GM23338 (cell line): ENCODE results near the gene CEACAM16. TPM values are rescaled to one million over a fixed set of nuclear protein-coding genes. Genes with fewer than 3 reads are reported as not detected.

Source experiments
- ATAC-seq: fragments of 200-7000 bp; cut with Tn5 transposase; 3 replicates; pipeline ENCODE4 v1.9.1; 2020
- DNase-seq: peaks from one replicate; pipeline ENCODE4 v3.0.0-alpha.2; 2015; ENCODE audit warnings: low spot score
- H2AFZ ChIP-seq: fragments of 200-600 bp; sonication (generic); 2 replicates; pipeline ENCODE4 v1.8.0; 2016; ENCODE audit warnings: antibody characterized with exemption, mild to moderate bottlenecking, moderate library complexity
- H3F3A ChIP-seq: fragments of 200-600 bp; sonication (generic); replicated peaks from 2 replicates; pipeline ENCODE4 v1.8.0; 2017; ENCODE audit warnings: antibody characterized with exemption, mixed run types, low read depth
- H3K27ac ChIP-seq: fragments of 200-600 bp; sonication (generic); 2 replicates; pipeline ENCODE4 v1.6.1; 2016; ENCODE audit warnings: low read depth
- H3K27me3 ChIP-seq: fragments of 200-600 bp; sonication (generic); 2 replicates; pipeline ENCODE4 v1.8.0; 2016; ENCODE audit warnings: mild to moderate bottlenecking, mixed run types, moderate library complexity; ENCODE audit not compliant: insufficient read depth
- H3K36me3 ChIP-seq: fragments of 200-600 bp; sonication (generic); 2 replicates; pipeline ENCODE4 v1.8.0; 2016; ENCODE audit warnings: mild to moderate bottlenecking; ENCODE audit not compliant: insufficient read depth
- H3K4me1 ChIP-seq: fragments of 200-600 bp; sonication (generic); 2 replicates; pipeline ENCODE4 v1.8.0; 2016; ENCODE audit warnings: mild to moderate bottlenecking, moderate library complexity; ENCODE audit not compliant: insufficient read depth
- H3K4me2 ChIP-seq: fragments of 200-600 bp; sonication (generic); 2 replicates; pipeline ENCODE4 v1.7.1; 2017; ENCODE audit warnings: mixed run types
- H3K4me3 ChIP-seq: fragments of 200-600 bp; sonication (generic); 2 replicates; pipeline ENCODE4 v1.6.1; 2016; ENCODE audit warnings: mixed run types
- H3K79me2 ChIP-seq: fragments of 200-600 bp; sonication (generic); replicated peaks from 2 replicates; pipeline ENCODE4 v1.8.0; 2017; ENCODE audit warnings: mild to moderate bottlenecking; ENCODE audit not compliant: insufficient read depth
- H3K9me2 ChIP-seq: fragments of 200-600 bp; sonication (generic); 2 replicates; pipeline ENCODE4 v1.8.0; 2017; ENCODE audit not compliant: insufficient read depth
- H4K20me1 ChIP-seq: fragments of 200-600 bp; sonication (generic); replicated peaks from 2 replicates; pipeline ENCODE4 v1.8.0; 2017; ENCODE audit warnings: mild to moderate bottlenecking; ENCODE audit not compliant: insufficient read depth
- H3K27ac Mint-ChIP-seq: 2 replicates; pipeline ENCODE4 v1.8.0; 2020; ENCODE audit warnings: inconsistent platforms, mild to moderate bottlenecking, moderate library complexity, mixed read lengths
- H3K27me3 Mint-ChIP-seq: 3 replicates; pipeline ENCODE4 v1.8.0; 2022; ENCODE audit warnings: low read depth, mild to moderate bottlenecking, moderate library complexity, mixed read lengths, inconsistent platforms; ENCODE audit not compliant: insufficient read depth, poor library complexity
- H3K36me3 Mint-ChIP-seq: 3 replicates; pipeline ENCODE4 v1.8.0; 2021; ENCODE audit warnings: low read depth, mild to moderate bottlenecking, inconsistent platforms, moderate library complexity, mixed read lengths
- H3K4me1 Mint-ChIP-seq: 3 replicates; pipeline ENCODE4 v1.8.0; 2020; ENCODE audit warnings: mild to moderate bottlenecking, inconsistent platforms, mixed read lengths
- H3K4me3 Mint-ChIP-seq: 3 replicates; pipeline ENCODE4 v1.8.0; 2021; ENCODE audit warnings: moderate library complexity, mild to moderate bottlenecking, inconsistent platforms, mixed read lengths
- H3K9me3 Mint-ChIP-seq: 3 replicates; pipeline ENCODE4 v1.8.0; 2020; ENCODE audit warnings: moderate library complexity, mild to moderate bottlenecking, inconsistent platforms, mixed read lengths
- CREB1 ChIP-seq: fragments of 250-450 bp; sonication (Bioruptor Pico); IDR thresholded peaks from 2 replicates; pipeline ENCODE4 v1.5.0; 2020; ENCODE audit warnings: low read depth, mild to moderate bottlenecking, moderate library complexity
- EZH2 ChIP-seq: fragments of 200-600 bp; sonication (generic); IDR thresholded peaks from one replicate; pipeline ENCODE4 v1.8.0; 2017; ENCODE audit warnings: antibody characterized with exemption, mild to moderate bottlenecking, low read depth; ENCODE audit not compliant: unreplicated experiment
- JUNB ChIP-seq: IDR thresholded peaks from one replicate; pipeline ENCODE4 v1.6.1; 2016; ENCODE audit warnings: antibody characterized with exemption; ENCODE audit not compliant: unreplicated experiment
- NANOG ChIP-seq: IDR thresholded peaks from 2 replicates; pipeline ENCODE4 v1.6.1; 2016; ENCODE audit warnings: antibody characterized with exemption, borderline replicate concordance
- POLR2AphosphoS5 ChIP-seq: IDR thresholded peaks from 2 replicates; pipeline ENCODE4 v1.6.1; 2016; ENCODE audit warnings: antibody characterized with exemption, low read depth
- STAT1 ChIP-seq: IDR thresholded peaks from one replicate; pipeline ENCODE4 v1.6.1; 2016; ENCODE audit warnings: antibody characterized with exemption; ENCODE audit not compliant: unreplicated experiment
- ZNF114 ChIP-seq: fragments of 250-450 bp; sonication (Bioruptor Pico); IDR thresholded peaks from 2 replicates; pipeline ENCODE4 v1.5.0; 2020; ENCODE audit warnings: mild to moderate bottlenecking, moderate library complexity
- ZNF331 ChIP-seq: fragments of 250-450 bp; sonication (Bioruptor Pico); IDR thresholded peaks from 2 replicates; pipeline ENCODE4 v1.5.0; 2020; ENCODE audit warnings: low read depth, mild to moderate bottlenecking, moderate library complexity
- polyA plus RNA-seq: library from polyadenylated mRNA; unstranded; fragments of >200 nt; fragmentation: Nextera tagmentation; extraction: Ambion mirVana; gene quantifications from 2 replicates; pipeline ENCODE4 v1.2.1, GENCODE V29; 2016
- total RNA-seq: library from RNA; depleted of rRNA; stranded (reverse); fragments of >200 nt; shearing (Covaris generic); gene quantifications from 2 replicates; pipeline ENCODE4 v1.2.3, GENCODE V29; 2014
- TF ChIP-seq, protein P1 (sequence below): IDR thresholded peaks from one replicate; pipeline ENCODE4 v1.6.1; 2018; ENCODE audit warnings: antibody characterized with exemption; ENCODE audit not compliant: unreplicated experiment
- TF ChIP-seq, protein P2 (sequence below): IDR thresholded peaks from 2 replicates; pipeline ENCODE4 v1.6.1; 2016; ENCODE audit warnings: antibody characterized with exemption
- TF ChIP-seq, protein P3 (sequence below): fragments of 250-450 bp; sonication (Bioruptor Pico); IDR thresholded peaks from 2 replicates; pipeline ENCODE4 v1.5.0; 2020; ENCODE audit warnings: mild to moderate bottlenecking, moderate library complexity
- TF ChIP-seq, protein P4 (sequence below), 2 experiments: fragments of 200-600 bp in 1 of 2; sonication (generic) in 1 of 2; conservative IDR thresholded peaks; 2 replicates each; pipeline versions ENCODE4 v1.5.1 to v1.6.1; 2016 to 2017; ENCODE audit warnings: antibody characterized with exemption in 2 of 2, low read depth in 2 of 2, mild to moderate bottlenecking in 2 of 2, moderate library complexity in 1 of 2

Gene CEACAM16
- total and polyA plus RNA-seq, 2 experiments from 2014 or later = not detected

DNA sequence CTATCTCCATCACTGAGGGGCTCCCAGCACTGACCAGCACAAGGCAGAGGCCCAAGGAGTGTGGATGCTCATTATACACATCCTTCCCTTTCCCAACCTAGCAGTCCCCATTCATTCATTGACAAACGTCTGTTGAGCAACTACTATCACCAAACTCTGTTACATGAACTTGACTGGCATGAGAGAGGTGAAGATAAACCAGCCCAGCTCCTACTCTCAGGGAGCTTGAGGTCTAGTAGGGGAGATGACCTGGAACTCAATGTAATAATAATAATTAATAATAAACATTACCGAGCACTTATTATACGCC, 8.9 kb upstream of the CEACAM16 start (continued):
- TF ChIP-seq, protein P1, sequence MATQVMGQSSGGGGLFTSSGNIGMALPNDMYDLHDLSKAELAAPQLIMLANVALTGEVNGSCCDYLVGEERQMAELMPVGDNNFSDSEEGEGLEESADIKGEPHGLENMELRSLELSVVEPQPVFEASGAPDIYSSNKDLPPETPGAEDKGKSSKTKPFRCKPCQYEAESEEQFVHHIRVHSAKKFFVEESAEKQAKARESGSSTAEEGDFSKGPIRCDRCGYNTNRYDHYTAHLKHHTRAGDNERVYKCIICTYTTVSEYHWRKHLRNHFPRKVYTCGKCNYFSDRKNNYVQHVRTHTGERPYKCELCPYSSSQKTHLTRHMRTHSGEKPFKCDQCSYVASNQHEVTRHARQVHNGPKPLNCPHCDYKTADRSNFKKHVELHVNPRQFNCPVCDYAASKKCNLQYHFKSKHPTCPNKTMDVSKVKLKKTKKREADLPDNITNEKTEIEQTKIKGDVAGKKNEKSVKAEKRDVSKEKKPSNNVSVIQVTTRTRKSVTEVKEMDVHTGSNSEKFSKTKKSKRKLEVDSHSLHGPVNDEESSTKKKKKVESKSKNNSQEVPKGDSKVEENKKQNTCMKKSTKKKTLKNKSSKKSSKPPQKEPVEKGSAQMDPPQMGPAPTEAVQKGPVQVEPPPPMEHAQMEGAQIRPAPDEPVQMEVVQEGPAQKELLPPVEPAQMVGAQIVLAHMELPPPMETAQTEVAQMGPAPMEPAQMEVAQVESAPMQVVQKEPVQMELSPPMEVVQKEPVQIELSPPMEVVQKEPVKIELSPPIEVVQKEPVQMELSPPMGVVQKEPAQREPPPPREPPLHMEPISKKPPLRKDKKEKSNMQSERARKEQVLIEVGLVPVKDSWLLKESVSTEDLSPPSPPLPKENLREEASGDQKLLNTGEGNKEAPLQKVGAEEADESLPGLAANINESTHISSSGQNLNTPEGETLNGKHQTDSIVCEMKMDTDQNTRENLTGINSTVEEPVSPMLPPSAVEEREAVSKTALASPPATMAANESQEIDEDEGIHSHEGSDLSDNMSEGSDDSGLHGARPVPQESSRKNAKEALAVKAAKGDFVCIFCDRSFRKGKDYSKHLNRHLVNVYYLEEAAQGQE = no peak
- TF ChIP-seq EZH2 (no peak), NANOG (no peak), ZNF331 (CRISPR knock-in tag) (no peak), ZNF114 (CRISPR knock-in tag) (no peak), JUNB (no peak), STAT1 (no peak)
- TF ChIP-seq, protein P2, sequence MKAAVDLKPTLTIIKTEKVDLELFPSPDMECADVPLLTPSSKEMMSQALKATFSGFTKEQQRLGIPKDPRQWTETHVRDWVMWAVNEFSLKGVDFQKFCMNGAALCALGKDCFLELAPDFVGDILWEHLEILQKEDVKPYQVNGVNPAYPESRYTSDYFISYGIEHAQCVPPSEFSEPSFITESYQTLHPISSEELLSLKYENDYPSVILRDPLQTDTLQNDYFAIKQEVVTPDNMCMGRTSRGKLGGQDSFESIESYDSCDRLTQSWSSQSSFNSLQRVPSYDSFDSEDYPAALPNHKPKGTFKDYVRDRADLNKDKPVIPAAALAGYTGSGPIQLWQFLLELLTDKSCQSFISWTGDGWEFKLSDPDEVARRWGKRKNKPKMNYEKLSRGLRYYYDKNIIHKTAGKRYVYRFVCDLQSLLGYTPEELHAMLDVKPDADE = no peak

DNA sequence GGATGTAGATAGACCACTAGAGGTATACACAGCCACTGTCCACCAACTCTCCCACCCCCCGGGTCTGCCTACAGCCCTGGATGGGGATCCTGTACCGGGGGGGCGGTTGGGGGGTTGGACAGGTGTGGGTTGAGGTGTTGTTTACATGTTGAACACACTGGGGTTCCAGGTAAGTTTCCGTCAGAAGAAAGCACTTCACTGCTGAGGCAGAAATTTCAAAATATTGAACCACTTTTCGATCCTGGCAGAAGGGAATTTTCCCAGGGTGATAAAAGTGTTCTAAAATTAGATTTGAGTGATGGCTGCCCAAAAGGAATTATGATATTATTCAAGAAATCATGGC, 6.6 kb upstream of the CEACAM16 start:
- Histone ChIP-seq H3K27ac (no peak overlapping the region), H3K36me3 (no peaks in the 10 kb centered on the region), H3F3A (no peaks in the 10 kb centered on the region), H3K27me3 (no peaks in the 10 kb centered on the region), H3K4me2 (no peak overlapping the region), H2AFZ (peak overlapping the region; percentile 76; the same call in 1 of the 2 replicates), H3K4me1 (peaks cover 6% of the 10 kb centered on the region; the same call in 1 of the 2 replicates), H4K20me1 (no peaks in the 10 kb centered on the region), H3K4me3 (no peak overlapping the region), H3K79me2 (no peaks in the 10 kb centered on the region), H3K9me2 (no peaks in the 10 kb centered on the region)
- H3K36me3 Mint-ChIP-seq = no peaks in the 10 kb centered on the region
- no peak for DNase-seq
- no peaks in the 10 kb centered on the region; the same call in 2 of the 3 replicates for H3K9me3 Mint-ChIP-seq
- H3K4me3 Mint-ChIP-seq = no peak overlapping the region
- peaks cover 26% of the 10 kb centered on the region; the same call in 2 of the 3 replicates for H3K4me1 Mint-ChIP-seq
- no peak for ATAC-seq
- H3K27me3 Mint-ChIP-seq = peaks cover 16% of the 10 kb centered on the region
- no peak overlapping the region for H3K27ac Mint-ChIP-seq
- TF ChIP-seq POLR2AphosphoS5 (no peak), ZNF331 (CRISPR knock-in tag) (no peak), NANOG (no peak), EZH2 (no peak), CREB1 (CRISPR knock-in tag) (no peak), ZNF114 (CRISPR knock-in tag) (no peak)
- TF ChIP-seq, protein P3, sequence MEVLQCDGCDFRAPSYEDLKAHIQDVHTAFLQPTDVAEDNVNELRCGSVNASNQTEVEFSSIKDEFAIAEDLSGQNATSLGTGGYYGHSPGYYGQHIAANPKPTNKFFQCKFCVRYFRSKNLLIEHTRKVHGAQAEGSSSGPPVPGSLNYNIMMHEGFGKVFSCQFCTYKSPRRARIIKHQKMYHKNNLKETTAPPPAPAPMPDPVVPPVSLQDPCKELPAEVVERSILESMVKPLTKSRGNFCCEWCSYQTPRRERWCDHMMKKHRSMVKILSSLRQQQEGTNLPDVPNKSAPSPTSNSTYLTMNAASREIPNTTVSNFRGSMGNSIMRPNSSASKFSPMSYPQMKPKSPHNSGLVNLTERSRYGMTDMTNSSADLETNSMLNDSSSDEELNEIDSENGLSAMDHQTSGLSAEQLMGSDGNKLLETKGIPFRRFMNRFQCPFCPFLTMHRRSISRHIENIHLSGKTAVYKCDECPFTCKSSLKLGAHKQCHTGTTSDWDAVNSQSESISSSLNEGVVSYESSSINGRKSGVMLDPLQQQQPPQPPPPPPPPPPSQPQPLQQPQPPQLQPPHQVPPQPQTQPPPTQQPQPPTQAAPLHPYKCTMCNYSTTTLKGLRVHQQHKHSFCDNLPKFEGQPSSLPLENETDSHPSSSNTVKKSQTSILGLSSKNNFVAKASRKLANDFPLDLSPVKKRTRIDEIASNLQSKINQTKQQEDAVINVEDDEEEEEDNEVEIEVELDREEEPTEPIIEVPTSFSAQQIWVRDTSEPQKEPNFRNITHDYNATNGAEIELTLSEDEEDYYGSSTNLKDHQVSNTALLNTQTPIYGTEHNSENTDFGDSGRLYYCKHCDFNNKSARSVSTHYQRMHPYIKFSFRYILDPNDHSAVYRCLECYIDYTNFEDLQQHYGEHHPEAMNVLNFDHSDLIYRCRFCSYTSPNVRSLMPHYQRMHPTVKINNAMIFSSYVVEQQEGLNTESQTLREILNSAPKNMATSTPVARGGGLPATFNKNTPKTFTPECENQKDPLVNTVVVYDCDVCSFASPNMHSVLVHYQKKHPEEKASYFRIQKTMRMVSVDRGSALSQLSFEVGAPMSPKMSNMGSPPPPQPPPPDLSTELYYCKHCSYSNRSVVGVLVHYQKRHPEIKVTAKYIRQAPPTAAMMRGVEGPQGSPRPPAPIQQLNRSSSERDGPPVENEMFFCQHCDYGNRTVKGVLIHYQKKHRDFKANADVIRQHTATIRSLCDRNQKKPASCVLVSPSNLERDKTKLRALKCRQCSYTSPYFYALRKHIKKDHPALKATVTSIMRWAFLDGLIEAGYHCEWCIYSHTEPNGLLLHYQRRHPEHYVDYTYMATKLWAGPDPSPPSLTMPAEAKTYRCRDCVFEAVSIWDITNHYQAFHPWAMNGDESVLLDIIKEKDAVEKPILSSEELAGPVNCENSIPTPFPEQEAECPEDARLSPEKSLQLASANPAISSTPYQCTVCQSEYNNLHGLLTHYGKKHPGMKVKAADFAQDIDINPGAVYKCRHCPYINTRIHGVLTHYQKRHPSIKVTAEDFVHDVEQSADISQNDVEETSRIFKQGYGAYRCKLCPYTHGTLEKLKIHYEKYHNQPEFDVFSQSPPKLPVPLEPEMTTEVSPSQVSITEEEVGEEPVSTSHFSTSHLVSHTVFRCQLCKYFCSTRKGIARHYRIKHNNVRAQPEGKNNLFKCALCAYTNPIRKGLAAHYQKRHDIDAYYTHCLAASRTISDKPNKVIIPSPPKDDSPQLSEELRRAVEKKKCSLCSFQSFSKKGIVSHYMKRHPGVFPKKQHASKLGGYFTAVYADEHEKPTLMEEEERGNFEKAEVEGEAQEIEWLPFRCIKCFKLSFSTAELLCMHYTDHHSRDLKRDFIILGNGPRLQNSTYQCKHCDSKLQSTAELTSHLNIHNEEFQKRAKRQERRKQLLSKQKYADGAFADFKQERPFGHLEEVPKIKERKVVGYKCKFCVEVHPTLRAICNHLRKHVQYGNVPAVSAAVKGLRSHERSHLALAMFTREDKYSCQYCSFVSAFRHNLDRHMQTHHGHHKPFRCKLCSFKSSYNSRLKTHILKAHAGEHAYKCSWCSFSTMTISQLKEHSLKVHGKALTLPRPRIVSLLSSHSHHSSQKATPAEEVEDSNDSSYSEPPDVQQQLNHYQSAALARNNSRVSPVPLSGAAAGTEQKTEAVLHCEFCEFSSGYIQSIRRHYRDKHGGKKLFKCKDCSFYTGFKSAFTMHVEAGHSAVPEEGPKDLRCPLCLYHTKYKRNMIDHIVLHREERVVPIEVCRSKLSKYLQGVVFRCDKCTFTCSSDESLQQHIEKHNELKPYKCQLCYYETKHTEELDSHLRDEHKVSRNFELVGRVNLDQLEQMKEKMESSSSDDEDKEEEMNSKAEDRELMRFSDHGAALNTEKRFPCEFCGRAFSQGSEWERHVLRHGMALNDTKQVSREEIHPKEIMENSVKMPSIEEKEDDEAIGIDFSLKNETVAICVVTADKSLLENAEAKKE (CRISPR knock-in tag) = no peak
- TF ChIP-seq, protein P4, sequence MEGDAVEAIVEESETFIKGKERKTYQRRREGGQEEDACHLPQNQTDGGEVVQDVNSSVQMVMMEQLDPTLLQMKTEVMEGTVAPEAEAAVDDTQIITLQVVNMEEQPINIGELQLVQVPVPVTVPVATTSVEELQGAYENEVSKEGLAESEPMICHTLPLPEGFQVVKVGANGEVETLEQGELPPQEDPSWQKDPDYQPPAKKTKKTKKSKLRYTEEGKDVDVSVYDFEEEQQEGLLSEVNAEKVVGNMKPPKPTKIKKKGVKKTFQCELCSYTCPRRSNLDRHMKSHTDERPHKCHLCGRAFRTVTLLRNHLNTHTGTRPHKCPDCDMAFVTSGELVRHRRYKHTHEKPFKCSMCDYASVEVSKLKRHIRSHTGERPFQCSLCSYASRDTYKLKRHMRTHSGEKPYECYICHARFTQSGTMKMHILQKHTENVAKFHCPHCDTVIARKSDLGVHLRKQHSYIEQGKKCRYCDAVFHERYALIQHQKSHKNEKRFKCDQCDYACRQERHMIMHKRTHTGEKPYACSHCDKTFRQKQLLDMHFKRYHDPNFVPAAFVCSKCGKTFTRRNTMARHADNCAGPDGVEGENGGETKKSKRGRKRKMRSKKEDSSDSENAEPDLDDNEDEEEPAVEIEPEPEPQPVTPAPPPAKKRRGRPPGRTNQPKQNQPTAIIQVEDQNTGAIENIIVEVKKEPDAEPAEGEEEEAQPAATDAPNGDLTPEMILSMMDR (conservative IDR thresholded peaks at IDR 0.05; ENCODE audit: low read depth in 2 of 2) = no peak
- TF ChIP-seq, protein P2 = no peak
